A549 (cell line): ENCODE data around the gene SLC22A7. TPM values are rescaled to one million over a fixed set of nuclear protein-coding genes. Genes with fewer than 3 reads are reported as not detected.

Experiments used
- ATAC-seq, 2 experiments: fragments of 200-7000 bp in 1 of 2; fragments of >200 bp in 1 of 2; cut with Nextera tagmentation in 1 of 2; cut with Tn5 transposase in 1 of 2; 3 replicates each; pipeline versions ENCODE4 v1.8.0 to v1.9.1; 2018 to 2020; ENCODE audit warnings: mild to moderate bottlenecking in 1 of 2, moderate library complexity in 1 of 2
- CTCF ChIA-PET: fragments of 300-600 bp; sonication (Branson Sonifier 250); formaldehyde crosslinking; extraction: SDS; loops from one replicate; lab custom pipeline; 2021; ENCODE audit warnings: antibody characterized with exemption, inconsistent platforms; lab: Yijun Ruan, JAX
- POLR2A ChIA-PET: fragments of 350-600 bp; formaldehyde crosslinking; extraction: SDS; loops from one replicate; lab custom pipeline; 2021; ENCODE audit warnings: antibody characterized with exemption, inconsistent platforms; lab: Yijun Ruan, JAX
- DNase-seq, 2 experiments: peaks; one replicate each; pipeline versions ENCODE4 v3.0.0 to v3.0.0-alpha.2; 2011 to 2016; ENCODE audit warnings: low read depth in 1 of 2, low spot score in 1 of 2
- FAIRE-seq: peaks from 2 replicates; lab custom pipeline; 2011; peaks lifted over from hg19 to GRCh38; lab: Jason Lieb, UNC
- H3K27ac ChIP-seq, 2 experiments: fragments of >200 bp; sonication (Bioruptor Twin); formaldehyde crosslinking; 3 replicates each; pipeline ENCODE4 v1.5.1; 2016 to 2017
- H3K4me1 ChIP-seq: fragments of >200 bp; sonication (Bioruptor Twin); formaldehyde crosslinking; 3 replicates; pipeline ENCODE4 v1.6.1; 2016
- H3K4me2 ChIP-seq: fragments of >200 bp; sonication (Bioruptor Twin); formaldehyde crosslinking; 3 replicates; pipeline ENCODE4 v1.6.1; 2016
- H3K4me3 ChIP-seq: fragments of >200 bp; sonication (Bioruptor Twin); formaldehyde crosslinking; 3 replicates; pipeline ENCODE4 v1.5.1; 2016
- H3K9me3 ChIP-seq: fragments of >200 bp; sonication (Bioruptor Twin); formaldehyde crosslinking; 3 replicates; pipeline ENCODE4 v1.6.1; 2016
- ATOH8 ChIP-seq: fragments of 250-450 bp; sonication (Bioruptor Pico); IDR thresholded peaks from 2 replicates; pipeline ENCODE4 v1.5.0; 2020; ENCODE audit warnings: low read depth, mild to moderate bottlenecking, moderate library complexity
- BCL3 ChIP-seq: fragments of >200 bp; sonication (Bioruptor Twin); formaldehyde crosslinking; IDR thresholded peaks from 3 replicates; pipeline ENCODE4 v1.6.1; 2016
- CHD4 ChIP-seq: fragments of 200-600 bp; sonication (generic); IDR thresholded peaks from 2 replicates; pipeline ENCODE4 v1.6.1; 2016; ENCODE audit warnings: antibody characterized with exemption, mild to moderate bottlenecking, borderline replicate concordance
- FOXS1 ChIP-seq: fragments of 250-450 bp; sonication (Bioruptor Pico); IDR thresholded peaks from 2 replicates; pipeline ENCODE4 v1.5.0; 2020; ENCODE audit warnings: mild to moderate bottlenecking, moderate library complexity
- GATA3 ChIP-seq: IDR thresholded peaks from 2 replicates; pipeline ENCODE4 v1.6.1; 2012; ENCODE audit warnings: borderline replicate concordance
- HEYL ChIP-seq: fragments of 250-450 bp; sonication (Bioruptor Pico); IDR thresholded peaks from 2 replicates; pipeline ENCODE4 v1.8.0; 2021; ENCODE audit warnings: mild to moderate bottlenecking, moderate library complexity
- HOXA7 ChIP-seq: fragments of 250-450 bp; sonication (Bioruptor Pico); IDR thresholded peaks from 2 replicates; pipeline ENCODE4 v1.5.0; 2020; ENCODE audit warnings: mild to moderate bottlenecking, moderate library complexity
- JUN ChIP-seq, 2 experiments: fragments of >200 bp; sonication (Bioruptor Twin); formaldehyde crosslinking; IDR thresholded peaks; 2 replicates in 1 of 2; 3 replicates in 1 of 2; pipeline ENCODE4 v1.6.1; 2016 to 2017
- NFE2L2 ChIP-seq: fragments of 150-350 bp; conservative IDR thresholded peaks from 2 replicates; pipeline ENCODE4 v1.6.1; 2014; ENCODE audit warnings: low read length
- NPAS2 ChIP-seq: fragments of 250-450 bp; sonication (Bioruptor Pico); IDR thresholded peaks from 2 replicates; pipeline ENCODE4 v1.8.0; 2022; ENCODE audit warnings: mild to moderate bottlenecking, moderate library complexity, borderline replicate concordance
- REST ChIP-seq: fragments of 200-600 bp; sonication (generic); IDR thresholded peaks from 2 replicates; pipeline ENCODE4 v1.6.1; 2016; ENCODE audit warnings: antibody characterized with exemption, mild to moderate bottlenecking, moderate library complexity
- RNF2 ChIP-seq: fragments of 200-600 bp; sonication (generic); IDR thresholded peaks from 2 replicates; pipeline ENCODE4 v1.6.1; 2016; ENCODE audit warnings: low read depth, mild to moderate bottlenecking, antibody characterized with exemption, moderate library complexity, borderline replicate concordance
- TFCP2L1 ChIP-seq: fragments of 250-450 bp; sonication (Bioruptor Pico); IDR thresholded peaks from 2 replicates; pipeline ENCODE4 v1.5.0; 2021; ENCODE audit warnings: mild to moderate bottlenecking
- ZFP36 ChIP-seq: fragments of 450-650 bp; IDR thresholded peaks from 2 replicates; pipeline ENCODE4 v1.6.1; 2014; ENCODE audit warnings: borderline replicate concordance; ENCODE audit not compliant: partially characterized antibody
- ZNF302 ChIP-seq: fragments of 250-450 bp; sonication (Bioruptor Pico); IDR thresholded peaks from 2 replicates; pipeline ENCODE4 v1.9.0; 2021; ENCODE audit warnings: inconsistent platforms, mild to moderate bottlenecking, moderate library complexity
- ZSCAN20 ChIP-seq: fragments of 250-450 bp; sonication (Bioruptor Pico); IDR thresholded peaks from 2 replicates; pipeline ENCODE4 v1.8.0; 2022; ENCODE audit warnings: mild to moderate bottlenecking, moderate library complexity
- whole genome bisulfite sequencing: methylation state at CpG from one replicate; pipeline ENCODE4 v1.1.6; 2017; ENCODE audit errors: missing lambda C conversion rate; 5-methylcytosine and 5-hydroxymethylcytosine counted together
- polyA plus RNA-seq, 4 experiments: library from polyadenylated mRNA; depleted of rRNA in 3 of 4; stranded (reverse); fragments of >200 nt; fragmentation: RNase III in 1 of 4; extraction: RNeasy Plus Mini Kit Qiagen cat#74134 plus additional on column Dnase treatment in 1 of 4; gene quantifications; 2 replicates in 3 of 4; 3 replicates in 1 of 4; pipeline ENCODE4 v1.2.3, GENCODE V29; 2011 to 2017
- TF ChIP-seq, protein P1 (sequence below): fragments of >200 bp; sonication (Bioruptor Twin); formaldehyde crosslinking; IDR thresholded peaks from 3 replicates; pipeline ENCODE4 v1.5.1; 2016
- TF ChIP-seq, protein P2 (sequence below): IDR thresholded peaks from 2 replicates; pipeline ENCODE4 v1.6.1; 2012; ENCODE audit warnings: low read depth, borderline replicate concordance

The SLC22A7 gene
- polyA plus RNA-seq, 2 of the 4 experiments (the other 2 are of a cell fraction): not detected

GRCh38 chr6:43293698-43294097 is 4.4 kb upstream of the SLC22A7 start:
- no peak for DNase-seq
- Histone ChIP-seq H3K4me3 (no peak overlapping the region), H3K4me2 (no peak overlapping the region), H3K27ac (no peak overlapping the region), H3K4me1 (0 out of 3 replicates have a peak, but pooled peaks cover 3% of the 10 kb centered on the region), H3K9me3 (no peaks in the 10 kb centered on the region)
- 42% methylated on average over 3 of the region's 3 CpGs for WGBS
- TF ChIP-seq, protein P1, sequence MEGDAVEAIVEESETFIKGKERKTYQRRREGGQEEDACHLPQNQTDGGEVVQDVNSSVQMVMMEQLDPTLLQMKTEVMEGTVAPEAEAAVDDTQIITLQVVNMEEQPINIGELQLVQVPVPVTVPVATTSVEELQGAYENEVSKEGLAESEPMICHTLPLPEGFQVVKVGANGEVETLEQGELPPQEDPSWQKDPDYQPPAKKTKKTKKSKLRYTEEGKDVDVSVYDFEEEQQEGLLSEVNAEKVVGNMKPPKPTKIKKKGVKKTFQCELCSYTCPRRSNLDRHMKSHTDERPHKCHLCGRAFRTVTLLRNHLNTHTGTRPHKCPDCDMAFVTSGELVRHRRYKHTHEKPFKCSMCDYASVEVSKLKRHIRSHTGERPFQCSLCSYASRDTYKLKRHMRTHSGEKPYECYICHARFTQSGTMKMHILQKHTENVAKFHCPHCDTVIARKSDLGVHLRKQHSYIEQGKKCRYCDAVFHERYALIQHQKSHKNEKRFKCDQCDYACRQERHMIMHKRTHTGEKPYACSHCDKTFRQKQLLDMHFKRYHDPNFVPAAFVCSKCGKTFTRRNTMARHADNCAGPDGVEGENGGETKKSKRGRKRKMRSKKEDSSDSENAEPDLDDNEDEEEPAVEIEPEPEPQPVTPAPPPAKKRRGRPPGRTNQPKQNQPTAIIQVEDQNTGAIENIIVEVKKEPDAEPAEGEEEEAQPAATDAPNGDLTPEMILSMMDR: no peak
- TF ChIP-seq ZSCAN20: no peak
- TF ChIP-seq, protein P2, sequence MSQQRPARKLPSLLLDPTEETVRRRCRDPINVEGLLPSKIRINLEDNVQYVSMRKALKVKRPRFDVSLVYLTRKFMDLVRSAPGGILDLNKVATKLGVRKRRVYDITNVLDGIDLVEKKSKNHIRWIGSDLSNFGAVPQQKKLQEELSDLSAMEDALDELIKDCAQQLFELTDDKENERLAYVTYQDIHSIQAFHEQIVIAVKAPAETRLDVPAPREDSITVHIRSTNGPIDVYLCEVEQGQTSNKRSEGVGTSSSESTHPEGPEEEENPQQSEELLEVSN: no peak
- no peak for TF ChIP-seq CHD4
- no peak for TF ChIP-seq ZFP36
- no peak for TF ChIP-seq TFCP2L1
- TF ChIP-seq ZNF302 (CRISPR knock-in tag): no peak
- TF ChIP-seq ATOH8 (CRISPR knock-in tag): no peak
- TF ChIP-seq NPAS2 (CRISPR knock-in tag): no peak
- no peak for TF ChIP-seq JUN (IDR thresholded peaks at IDR 0.05)
- no peak for TF ChIP-seq BCL3
- no peak for TF ChIP-seq FOXS1 (CRISPR knock-in tag)
- ChIA-PET POLR2A (no interaction called here), CTCF (no interaction called here)
- FAIRE-seq: no peak
- ATAC-seq: no peak

DNA sequence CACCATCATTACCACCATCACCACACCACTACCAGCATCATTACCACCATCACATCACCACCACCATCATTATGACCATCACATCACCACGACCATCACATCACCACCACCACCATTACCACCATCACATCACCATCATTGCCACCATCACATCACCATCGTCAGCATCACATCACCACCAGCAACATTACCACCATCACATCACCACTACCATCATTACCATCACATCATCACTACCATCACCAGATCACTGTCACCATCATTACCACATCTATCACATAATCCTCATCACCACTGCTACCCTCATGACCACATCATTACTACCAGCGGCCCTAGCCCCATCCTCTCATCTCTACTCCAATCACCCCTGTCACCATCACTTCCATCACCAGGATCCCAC is 3.5 kb upstream of the SLC22A7 start:
- ChIA-PET POLR2A (no interaction called here), CTCF (no interaction called here)
- Histone ChIP-seq H3K4me1 (0 out of 3 replicates have a peak, but pooled peaks cover 3% of the 10 kb centered on the region), H3K27ac (no peak overlapping the region), H3K4me2 (no peak overlapping the region), H3K9me3 (no peaks in the 10 kb centered on the region), H3K4me3 (no peak overlapping the region)
- TF ChIP-seq GATA3 (no peak), RNF2 (no peak), REST (no peak), HEYL (no peak), BCL3 (no peak), HOXA7 (CRISPR knock-in tag) (no peak), NFE2L2 (no peak)
- FAIRE-seq: no peak
- DNase-seq: no peak
- WGBS: 17% methylated on average over 3 of the region's 3 CpGs
- ATAC-seq: no peak
